Measurements from ENCODE around the gene HYOU1.
A peak's percentile ranks its signal among the peaks of the same experiment; 100 is the strongest.
"Not testable (repeated sequence)": the region's sequence is repeated elsewhere in the genome, so short reads cannot be mapped to it uniquely, and the experiment has no call there.

Gene HYOU1

DNA sequence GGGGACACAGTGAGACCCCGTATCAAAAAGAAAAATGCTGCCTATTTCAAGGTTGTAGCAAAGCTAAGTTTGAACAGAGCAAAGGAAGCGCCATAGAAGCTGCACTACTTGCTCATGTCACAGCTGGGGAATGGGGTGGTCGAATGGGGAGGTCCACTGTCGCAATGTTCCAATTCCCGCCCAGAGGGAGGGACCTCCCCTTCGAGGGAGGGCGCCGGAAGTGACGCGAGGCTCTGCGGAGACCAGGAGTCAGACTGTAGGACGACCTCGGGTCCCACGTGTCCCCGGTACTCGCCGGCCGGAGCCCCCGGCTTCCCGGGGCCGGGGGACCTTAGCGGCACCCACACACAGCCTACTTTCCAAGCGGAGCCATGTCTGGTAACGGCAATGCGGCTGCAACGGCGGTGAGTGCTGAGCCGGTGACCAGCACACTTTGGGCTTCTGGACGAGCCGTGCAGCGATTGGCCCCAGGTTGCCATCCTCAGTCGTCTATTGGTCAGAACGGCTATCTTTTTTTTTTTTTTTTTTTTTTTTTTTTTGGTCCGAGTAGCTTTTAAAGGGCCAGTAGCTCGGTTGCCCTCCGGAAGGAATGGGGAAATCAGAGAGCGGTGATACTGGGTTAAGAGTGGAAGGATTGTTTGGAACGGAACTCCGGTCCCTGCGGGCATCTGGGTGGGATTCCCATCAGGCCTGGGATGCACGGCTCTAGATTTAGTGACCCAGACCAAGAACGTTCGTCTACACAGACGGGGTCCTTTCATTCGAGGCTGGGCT, 27.8 kb upstream of the HYOU1 start, which contains the start of gene HMBS:
TSS of gene HMBS (plus strand) at position 219 of the 774 bp plus-strand sequence. CDS start at position 372, 153 bp downstream.
- peak; percentile 95 for DNase-seq (ENCODE audit: low read depth)

DNA sequence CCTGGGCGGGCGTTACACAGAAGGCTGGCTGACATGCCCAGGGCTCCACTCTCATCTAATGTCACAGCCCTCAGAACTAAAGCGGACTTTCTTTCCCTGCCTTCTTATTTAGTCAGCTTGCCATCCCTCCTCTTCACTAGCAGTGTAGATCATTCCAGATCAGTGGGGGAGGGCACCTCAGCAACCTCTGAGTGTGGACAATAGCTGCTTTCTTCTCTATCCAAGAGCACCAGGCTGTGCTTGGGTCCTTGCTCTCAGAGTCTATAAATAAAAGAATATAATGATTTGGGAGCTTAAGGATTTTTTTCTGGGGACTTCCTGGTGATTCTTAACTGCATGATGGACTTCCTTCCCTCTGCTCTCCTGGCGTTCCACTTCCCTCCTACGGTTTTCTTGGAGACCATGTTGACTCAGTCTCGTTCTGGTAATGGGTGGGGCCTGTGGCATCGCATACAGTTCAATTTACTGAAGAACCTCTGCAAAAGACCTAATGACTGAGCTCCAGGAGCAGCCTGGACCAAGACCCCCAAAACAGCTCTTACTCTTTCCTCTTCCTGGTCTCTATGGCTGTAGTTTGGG, 24.8 kb upstream of the HYOU1 start:
- DNase-seq (ENCODE audit: low read depth), result no peak

- DNase-seq (ENCODE audit: low read depth), result no peak
These were observed 21.8 kb upstream of the HYOU1 start for GRCh38 chr11:119078675-119079420.

- DNase-seq (ENCODE audit: low read depth), result no peak
These were observed 20.8 kb upstream of the HYOU1 start for GRCh38 chr11:119077839-119078238.

DNA sequence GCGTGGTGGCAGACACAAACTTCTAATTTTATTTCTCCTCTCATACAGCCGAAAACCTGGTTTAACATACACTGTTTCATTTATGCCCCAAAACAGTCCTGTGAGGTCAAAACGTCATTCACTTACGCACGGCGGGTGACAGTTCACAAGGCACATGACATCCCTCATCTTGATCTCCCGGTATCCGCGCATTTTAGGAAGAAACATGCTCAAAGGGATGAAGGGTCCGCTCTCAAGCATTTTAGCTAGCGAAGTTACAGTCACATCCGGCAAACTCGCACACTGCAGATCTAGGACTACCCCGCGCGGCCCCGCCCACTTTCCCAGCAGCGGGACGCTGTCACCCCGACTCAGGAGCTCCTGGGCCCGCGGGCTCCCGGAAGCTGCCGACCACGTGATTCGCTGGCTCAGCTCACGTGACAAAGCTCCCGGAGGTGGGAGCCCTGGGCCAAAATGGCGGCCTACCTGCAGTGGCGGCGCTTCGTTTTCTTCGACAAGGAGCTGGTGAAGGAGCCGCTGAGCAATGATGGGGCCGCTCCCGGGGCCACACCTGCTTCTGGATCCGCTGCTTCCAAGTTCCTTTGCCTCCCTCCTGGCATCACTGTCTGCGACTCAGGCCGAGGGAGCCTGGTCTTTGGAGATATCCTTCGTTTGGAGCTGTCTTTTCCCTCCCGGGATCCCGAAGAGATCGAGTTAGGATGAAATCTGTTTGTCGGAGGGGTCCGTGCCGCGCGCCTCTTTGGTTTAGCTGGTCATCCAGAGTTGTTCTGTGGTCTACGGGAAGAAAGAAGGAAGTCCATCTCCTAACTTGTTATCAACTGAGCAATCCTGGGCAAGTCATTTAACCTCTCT, 10.6 kb upstream of the HYOU1 start, which contains the start of gene VPS11:
TSS of gene VPS11 (plus strand) at position 448 of the 852 bp plus-strand sequence. CDS start at position 454, 6 bp downstream.
- DNase-seq (ENCODE audit: low read depth), result peak; percentile 95

GRCh38 chr11:119065369-119065768, 8.4 kb upstream of the HYOU1 start:
- DNase-seq (ENCODE audit: low read depth), result peak; percentile 22

- DNase-seq (ENCODE audit: low read depth), result peak; percentile 64
These were observed 5.8 kb upstream of the HYOU1 start for GRCh38 chr11:119062779-119063178.

GRCh38 chr11:119061256-119061655, 4.3 kb upstream of the HYOU1 start:
- DNase-seq (ENCODE audit: low read depth), result no peak

- DNase-seq (ENCODE audit: low read depth), result not testable (repeated sequence)
These were observed 2.1 kb upstream of the HYOU1 start for GRCh38 chr11:119059128-119059527.

DNA sequence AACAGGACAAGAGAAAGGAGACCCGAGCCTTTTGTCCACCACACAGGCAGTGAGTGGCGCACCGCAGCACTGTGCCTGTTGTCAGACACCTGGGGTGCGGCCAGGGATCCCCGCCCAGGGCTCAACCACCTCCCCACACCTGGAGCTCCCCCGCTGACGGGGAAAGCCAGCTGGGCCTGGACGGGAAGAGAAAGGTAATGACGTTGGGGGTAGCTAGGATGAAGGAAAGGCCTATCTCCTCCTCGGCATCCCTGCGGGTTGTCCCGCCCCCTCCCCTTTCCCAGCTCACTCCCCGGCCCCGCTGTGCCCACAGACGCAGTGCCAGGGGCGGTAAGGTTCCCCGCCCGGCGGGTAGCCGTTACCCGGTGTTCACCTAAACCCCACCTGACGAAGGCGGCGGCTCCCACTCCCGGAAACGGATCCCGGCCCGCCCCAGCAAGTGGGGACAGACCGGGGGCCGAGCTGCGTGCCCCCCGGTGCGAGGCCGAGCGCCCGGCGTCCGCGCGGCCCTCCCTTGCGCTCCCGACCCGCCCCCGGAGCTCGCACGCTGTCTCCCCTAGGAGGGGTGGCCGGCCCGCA, 495 bp downstream of the HYOU1 start:
- no peak for DNase-seq (ENCODE audit: low read depth)

DNA sequence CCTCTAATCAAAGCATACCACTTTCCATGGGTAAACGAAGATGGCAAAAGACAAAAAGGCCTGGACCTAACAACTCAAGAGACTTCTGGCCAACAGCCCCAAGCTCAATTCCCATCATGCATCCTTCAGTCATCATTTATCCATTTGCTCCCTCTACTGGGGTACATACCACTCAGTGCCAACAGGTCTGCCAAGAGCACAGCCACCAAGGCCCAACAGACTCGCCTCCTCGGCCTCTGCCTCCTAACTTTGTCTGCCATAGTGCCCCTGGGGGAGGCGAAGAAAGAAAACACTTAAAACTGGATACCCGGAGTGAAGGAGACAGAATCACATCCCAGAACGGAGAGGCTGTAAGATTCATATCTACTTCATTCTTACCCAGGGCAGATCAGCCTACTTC, 1.1 kb downstream of the HYOU1 start:
- DNase-seq (ENCODE audit: low read depth), result peak; percentile 32

GRCh38 chr11:119054418-119054817, 2.6 kb downstream of the HYOU1 start:
- no peak for DNase-seq (ENCODE audit: low read depth)

- no peak for DNase-seq (ENCODE audit: low read depth)
These were observed 4.7 kb downstream of the HYOU1 start for GRCh38 chr11:119052163-119052814.

DNA sequence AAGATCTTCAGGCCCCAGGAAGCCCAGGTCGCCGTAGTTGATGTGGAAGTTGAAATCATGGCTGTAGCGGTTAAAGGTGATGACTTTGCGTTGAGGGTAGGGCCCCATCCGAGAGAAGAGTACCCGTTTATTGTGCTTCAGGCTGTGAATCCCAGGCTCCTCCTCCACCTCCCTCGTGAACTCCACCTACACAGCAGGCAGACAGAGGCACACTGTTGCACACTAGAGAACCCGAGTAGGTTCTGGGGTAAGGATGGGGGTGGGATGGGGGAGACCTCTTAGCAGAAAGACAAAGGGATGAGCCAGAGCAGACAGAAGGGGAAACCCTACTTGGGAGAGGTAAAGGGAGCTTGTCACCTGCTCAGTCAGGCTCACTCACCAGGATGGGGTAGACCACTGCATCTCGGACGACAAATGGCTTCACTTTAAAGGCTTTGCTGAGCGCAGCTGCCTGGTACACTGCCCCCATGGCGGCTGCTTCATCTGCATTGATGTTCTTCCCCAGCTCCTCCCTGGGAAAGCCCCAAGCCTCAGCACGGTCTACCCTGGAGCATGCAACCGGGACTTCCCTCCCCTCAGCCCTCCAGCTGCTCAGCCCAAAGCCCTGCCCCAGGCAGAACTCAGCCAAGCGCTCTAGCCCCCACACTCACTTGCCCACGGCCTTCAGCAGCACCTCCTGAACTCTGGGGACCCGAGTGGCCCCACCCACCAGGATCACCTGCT, 5.4 kb downstream of the HYOU1 start:
- no peak for DNase-seq (ENCODE audit: low read depth)

- no peak for DNase-seq (ENCODE audit: low read depth)
These were observed 7.9 kb downstream of the HYOU1 start for GRCh38 chr11:119049081-119049480.

DNA sequence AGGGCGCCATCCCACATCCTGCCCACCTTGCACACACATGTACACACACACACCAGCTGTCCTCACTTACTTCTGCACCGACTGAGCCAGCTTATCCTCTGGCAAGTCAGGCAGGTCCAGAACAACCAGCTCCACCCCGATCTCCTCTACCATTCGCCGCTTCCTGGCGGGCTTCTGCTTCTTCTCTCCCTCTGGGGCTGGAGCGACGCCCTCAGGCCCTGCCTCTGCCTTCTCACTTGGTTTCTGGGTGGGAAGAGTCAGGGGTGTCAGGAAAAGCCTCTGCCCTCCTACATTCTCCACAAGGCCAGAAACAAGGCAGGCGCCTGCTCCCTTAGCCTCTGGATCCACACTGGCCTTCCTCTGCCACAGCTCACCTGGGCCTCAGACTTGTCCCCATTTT, 8.4 kb downstream of the HYOU1 start:
- DNase-seq (ENCODE audit: low read depth), result no peak

DNA sequence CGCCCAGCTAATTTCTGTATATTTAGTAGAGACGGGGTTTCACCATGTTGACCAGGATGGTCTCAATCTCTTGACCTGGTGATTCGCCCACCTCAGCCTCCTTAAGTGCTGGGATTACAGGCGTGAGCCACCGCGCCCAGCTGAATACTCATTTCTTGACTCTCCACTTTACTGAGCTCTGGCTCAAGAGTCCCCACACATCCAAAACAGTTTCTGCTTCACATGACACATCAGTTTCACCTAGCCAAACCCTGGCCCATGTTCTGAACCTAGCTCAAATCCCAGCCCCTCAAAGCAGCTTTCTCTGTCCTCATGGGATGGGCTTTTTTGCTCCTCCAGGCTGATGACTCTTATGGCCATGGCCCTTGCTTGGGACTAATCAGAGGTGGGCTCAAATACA, 9.8 kb downstream of the HYOU1 start:
- no peak for DNase-seq (ENCODE audit: low read depth)

DNA sequence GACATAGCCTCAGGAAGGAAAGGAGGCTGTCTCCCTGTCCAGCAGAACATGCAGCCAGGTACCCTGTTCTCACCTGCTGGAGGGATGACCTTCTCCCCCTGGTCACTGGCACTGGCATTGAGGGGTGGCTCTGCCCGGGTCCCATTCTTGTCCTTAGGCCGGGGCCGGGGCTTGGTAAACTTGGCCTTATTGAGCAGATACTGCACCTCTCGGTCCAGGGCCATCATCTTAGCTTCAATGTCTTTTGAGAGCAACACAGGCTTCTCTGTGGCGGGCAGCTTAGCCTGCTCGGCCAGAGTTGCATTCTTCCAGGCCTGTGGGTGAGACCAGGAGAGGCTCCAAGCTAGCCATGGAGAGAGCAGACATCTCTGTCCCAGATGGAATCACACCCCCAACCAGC, 10.5 kb downstream of the HYOU1 start:
- no peak for DNase-seq (ENCODE audit: low read depth)

DNA sequence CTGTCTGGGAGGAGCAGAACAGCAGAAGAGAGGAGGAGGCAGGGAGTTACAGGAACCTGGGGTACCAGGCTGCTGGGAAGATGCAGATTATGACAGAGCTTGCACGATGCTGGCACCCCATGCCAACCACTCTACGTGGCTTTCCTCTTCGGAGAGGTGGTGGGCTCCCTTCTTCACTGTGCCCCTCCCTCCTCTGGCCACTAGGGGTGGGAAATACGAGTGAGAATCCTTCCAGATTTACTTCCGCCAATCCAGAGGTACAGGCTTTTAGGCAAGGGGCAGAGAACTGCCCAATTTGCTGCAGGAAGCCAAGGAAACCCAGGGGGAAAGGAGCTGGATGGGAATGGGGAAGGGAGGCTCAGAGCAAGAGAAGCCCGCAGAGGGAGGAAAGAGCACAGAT, 12.3 kb downstream of the HYOU1 start:
- no peak for DNase-seq (ENCODE audit: low read depth)

DNA sequence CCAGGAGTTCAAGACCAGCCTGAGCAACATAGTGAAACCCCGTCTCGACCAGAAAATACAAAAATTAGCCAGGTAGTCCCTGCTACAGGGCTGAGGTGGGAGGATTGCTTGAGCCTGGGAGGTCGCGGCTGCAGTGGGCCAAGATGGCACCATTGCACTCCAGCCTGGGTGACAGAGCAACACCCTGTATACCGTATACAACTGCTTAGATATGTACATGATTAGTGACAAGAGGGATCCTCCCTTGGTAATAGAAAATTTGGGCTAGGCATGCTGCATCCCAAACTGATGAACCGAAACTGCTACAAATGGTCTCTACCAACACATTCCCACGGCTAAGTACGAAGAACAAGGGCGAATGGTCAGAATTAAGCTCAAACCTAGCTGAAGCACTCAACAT, 14.1 kb downstream of the HYOU1 start:
- DNase-seq (ENCODE audit: low read depth), result no peak
